ENCODE results near the gene ZNF396. TPM values are rescaled to one million over a fixed set of nuclear protein-coding genes. Genes with fewer than 3 reads are reported as not detected.

The ZNF396 gene
- total RNA-seq, 2 experiments from 2014 or later: 0.38 TPM

GRCh38 chr18:35352778-35353177, 24.4 kb downstream of the ZNF396 start:
- ATAC-seq: no peak
- Mint-ChIP-seq H3K4me1 (ENCODE audit: low read depth) (peaks cover 4% of the 10 kb centered on the region), H3K27me3 (no peaks in the 10 kb centered on the region), H3K36me3 (ENCODE audit: low read depth) (peaks cover 3% of the 10 kb centered on the region), H3K27ac (no peak overlapping the region), H3K4me3 (no peak overlapping the region), H3K9me3 (peaks cover 9% of the 10 kb centered on the region)
- POLR2A ChIA-PET: no interaction called here
- no peak for TF ChIP-seq CTCF (IDR thresholded peaks at IDR 0.05)
- CTCF ChIA-PET: interaction anchor here (3.6 kb wide), 1 partner anchor 121 kb away, joined by 41 read pairs; no protein-coding TSS in a partner anchor
- intact Hi-C loops (cut with micrococcal nuclease): no loop called here
- no peak for DNase-seq

GRCh38 chr18:35352283-35352682, 24.9 kb downstream of the ZNF396 start:
- POLR2A ChIA-PET: no interaction called here
- no peak overlapping the region for H3K27ac Mint-ChIP-seq
- CTCF ChIA-PET: interaction anchor here (3.6 kb wide), 1 partner anchor 121 kb away, joined by 41 read pairs; no protein-coding TSS in a partner anchor
- H3K4me1 Mint-ChIP-seq (ENCODE audit: low read depth): peaks cover 4% of the 10 kb centered on the region
- TF ChIP-seq CTCF (IDR thresholded peaks at IDR 0.05): no peak
- no peak for ATAC-seq
- intact Hi-C loops (cut with micrococcal nuclease): no loop called here
- H3K4me3 Mint-ChIP-seq: no peak overlapping the region
- H3K36me3 Mint-ChIP-seq (ENCODE audit: low read depth): peaks cover 3% of the 10 kb centered on the region
- DNase-seq: no peak
- no peaks in the 10 kb centered on the region for H3K27me3 Mint-ChIP-seq
- H3K9me3 Mint-ChIP-seq: peaks cover 9% of the 10 kb centered on the region

GRCh38 chr18:35348001-35348400, 29.1 kb downstream of the ZNF396 start:
- H3K9me3 Mint-ChIP-seq: peaks cover 9% of the 10 kb centered on the region
- peaks cover 14% of the 10 kb centered on the region for H3K4me1 Mint-ChIP-seq (ENCODE audit: low read depth)
- ChIA-PET CTCF (interaction anchor here (1.1 to 2.3 kb wide), 2 partner anchors 59 to 117 kb away, joined by 4 to 10 read pairs; no protein-coding TSS in a partner anchor), POLR2A (no interaction called here)
- no peak overlapping the region for H3K27ac Mint-ChIP-seq
- no peak for ATAC-seq
- intact Hi-C loops (cut with micrococcal nuclease): loop anchor here (10.0 kb wide), 1 partner anchor 303 kb away; the partner anchor contains the start of gene MAPRE2
- H3K36me3 Mint-ChIP-seq (ENCODE audit: low read depth): peaks cover 6% of the 10 kb centered on the region
- H3K4me3 Mint-ChIP-seq: no peak overlapping the region
- no peak for TF ChIP-seq CTCF (IDR thresholded peaks at IDR 0.05)
- DNase-seq: no peak
- no peaks in the 10 kb centered on the region for H3K27me3 Mint-ChIP-seq

- no peak for ATAC-seq
- Mint-ChIP-seq H3K36me3 (ENCODE audit: low read depth) (peaks cover 9% of the 10 kb centered on the region), H3K27me3 (no peaks in the 10 kb centered on the region), H3K4me3 (no peak overlapping the region), H3K27ac (no peak overlapping the region), H3K9me3 (no peaks in the 10 kb centered on the region), H3K4me1 (ENCODE audit: low read depth) (peaks cover 27% of the 10 kb centered on the region)
- ChIA-PET CTCF (interaction anchor here (1.0 to 3.4 kb wide), 3 partner anchors 9 to 316 kb away, joined by 3 to 21 read pairs (median 6); no protein-coding TSS in a partner anchor), POLR2A (interaction anchor here (0.8 kb wide), 1 partner anchor 8 kb away, joined by 3 read pairs; no protein-coding TSS in a partner anchor)
- intact Hi-C loops (cut with micrococcal nuclease): loop anchor here (10.0 kb wide), 1 partner anchor 301 kb away; the partner anchor contains the start of gene MAPRE2
- no peak for TF ChIP-seq CTCF (IDR thresholded peaks at IDR 0.05)
- DNase-seq: no peak
These were observed 31.2 kb downstream of the ZNF396 start for GRCh38 chr18:35345950-35346349.

GRCh38 chr18:35345460-35345921, 31.6 kb downstream of the ZNF396 start:
- ChIA-PET CTCF (interaction anchor here (1.0 to 3.4 kb wide), 3 partner anchors 10 to 316 kb away, joined by 3 to 21 read pairs (median 6); no protein-coding TSS in a partner anchor), POLR2A (interaction anchor here (0.8 to 1.9 kb wide), 2 partner anchors 7 to 56 kb away, joined by 3 to 9 read pairs; partner anchors contain the start of gene ZSCAN30)
- intact Hi-C loops (cut with micrococcal nuclease): loop anchor here (10.0 kb wide), 1 partner anchor 301 kb away; the partner anchor contains the start of gene MAPRE2
- TF ChIP-seq CTCF (IDR thresholded peaks at IDR 0.05): no peak
- peaks cover 11% of the 10 kb centered on the region for H3K36me3 Mint-ChIP-seq (ENCODE audit: low read depth)
- DNase-seq (no peak), ATAC-seq (no peak)
- peak overlapping the region; percentile 92 for H3K4me3 Mint-ChIP-seq
- no peaks in the 10 kb centered on the region for H3K9me3 Mint-ChIP-seq
- peaks cover 30% of the 10 kb centered on the region for H3K4me1 Mint-ChIP-seq (ENCODE audit: low read depth)
- H3K27me3 Mint-ChIP-seq: no peaks in the 10 kb centered on the region
- peak overlapping the region; percentile 95 for H3K27ac Mint-ChIP-seq
